Dedifferentiated amniotic fluid mesenchymal stem cell (primary cell): ENCODE data around the gene ATF5.
"Not testable (repeated sequence)": the region's sequence is repeated elsewhere in the genome, so short reads cannot be mapped to it uniquely, and the experiment has no call there.

ENCODE experiments used
- DNase-seq: peaks from one replicate; pipeline ENCODE4 v3.0.0-alpha.2; 2016; ENCODE audit errors: extremely low spot score

Gene ATF5

DNA sequence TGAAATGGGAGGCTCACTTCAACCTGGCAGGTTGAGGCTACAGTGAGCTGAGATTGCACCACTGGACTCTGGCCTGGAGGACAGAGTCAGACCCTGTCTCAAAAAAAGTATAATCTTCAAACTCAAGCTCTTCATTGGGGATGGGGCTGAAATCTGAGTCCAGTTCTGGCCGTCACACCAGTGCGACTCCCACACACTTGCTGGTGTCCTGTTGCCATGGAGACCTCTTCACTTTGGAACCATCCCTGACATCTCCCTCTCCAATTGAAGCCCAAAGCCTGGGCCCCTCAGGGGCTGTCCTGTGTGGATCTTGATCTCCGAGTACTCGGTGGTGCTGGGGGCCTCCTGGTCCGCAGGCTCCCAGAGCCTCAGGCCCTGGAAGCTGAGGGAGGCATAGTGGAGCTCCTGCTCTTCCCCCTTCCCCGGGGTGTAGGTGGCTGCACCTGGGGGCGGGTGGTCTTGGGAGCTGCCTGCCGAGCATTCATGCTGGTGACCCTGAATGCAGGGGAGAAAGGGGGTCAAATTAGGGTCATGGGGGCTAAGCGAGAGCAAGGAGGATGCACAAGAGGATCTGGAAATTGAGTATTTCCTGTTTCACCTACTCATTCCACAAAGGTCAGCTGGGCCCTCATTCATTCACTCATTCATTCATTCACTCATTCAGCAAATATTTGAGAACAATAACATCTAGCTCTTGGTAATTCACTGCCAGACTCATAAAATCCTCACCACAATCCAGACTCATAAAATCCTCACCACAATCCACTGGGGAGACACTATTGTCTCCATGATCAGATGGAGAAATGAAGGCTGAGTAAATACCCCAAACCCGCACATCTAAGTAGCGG lies 21.0 kb downstream of the ATF5 start:
- no peak for DNase-seq

DNA sequence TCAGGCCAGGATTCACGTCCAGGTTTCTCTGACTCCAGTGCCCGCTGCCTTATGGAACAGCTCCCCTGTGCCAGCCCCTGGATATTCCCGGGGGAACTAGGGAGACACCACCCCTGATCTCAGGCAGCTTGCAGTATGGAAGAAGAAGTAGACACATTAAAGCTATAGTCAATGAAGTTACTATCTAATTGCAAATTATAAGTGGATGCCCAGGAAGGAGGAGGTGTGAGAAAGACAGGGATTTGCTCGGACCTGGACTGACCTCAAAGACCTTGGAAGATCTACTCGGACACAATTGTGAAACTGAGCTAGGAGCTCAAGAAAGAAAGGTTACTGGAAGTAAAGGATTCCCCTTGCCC lies 21.6 kb downstream of the ATF5 start:
- no peak for DNase-seq

DNA sequence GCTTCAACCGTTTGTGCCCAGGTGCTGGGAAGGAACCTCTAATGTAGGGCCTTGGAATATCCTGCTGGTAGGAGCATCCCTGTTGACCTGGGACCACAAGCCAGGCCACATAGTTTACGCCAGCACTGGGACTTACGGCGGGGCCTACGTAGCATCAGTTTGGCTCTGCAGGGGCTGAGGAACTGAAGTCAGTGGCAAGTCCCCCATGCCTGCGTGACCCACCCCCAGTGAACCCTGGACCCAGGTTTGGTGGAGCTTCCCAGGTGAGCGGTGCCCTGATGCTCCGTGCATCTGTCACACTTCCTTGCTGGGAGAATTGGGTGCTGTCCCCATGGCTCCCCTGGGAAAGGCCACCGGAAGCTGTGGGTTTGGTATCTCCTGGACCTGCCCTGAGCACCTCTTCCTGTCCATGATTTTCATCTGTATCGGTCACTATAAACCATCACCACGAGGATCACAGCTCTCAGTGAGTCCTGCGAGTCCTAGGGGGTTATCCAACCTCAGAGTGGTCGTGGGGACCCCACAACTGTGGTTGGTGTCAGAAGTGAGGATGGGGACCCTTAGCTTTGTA lies 22.0 kb downstream of the ATF5 start:
- no peak for DNase-seq

DNA sequence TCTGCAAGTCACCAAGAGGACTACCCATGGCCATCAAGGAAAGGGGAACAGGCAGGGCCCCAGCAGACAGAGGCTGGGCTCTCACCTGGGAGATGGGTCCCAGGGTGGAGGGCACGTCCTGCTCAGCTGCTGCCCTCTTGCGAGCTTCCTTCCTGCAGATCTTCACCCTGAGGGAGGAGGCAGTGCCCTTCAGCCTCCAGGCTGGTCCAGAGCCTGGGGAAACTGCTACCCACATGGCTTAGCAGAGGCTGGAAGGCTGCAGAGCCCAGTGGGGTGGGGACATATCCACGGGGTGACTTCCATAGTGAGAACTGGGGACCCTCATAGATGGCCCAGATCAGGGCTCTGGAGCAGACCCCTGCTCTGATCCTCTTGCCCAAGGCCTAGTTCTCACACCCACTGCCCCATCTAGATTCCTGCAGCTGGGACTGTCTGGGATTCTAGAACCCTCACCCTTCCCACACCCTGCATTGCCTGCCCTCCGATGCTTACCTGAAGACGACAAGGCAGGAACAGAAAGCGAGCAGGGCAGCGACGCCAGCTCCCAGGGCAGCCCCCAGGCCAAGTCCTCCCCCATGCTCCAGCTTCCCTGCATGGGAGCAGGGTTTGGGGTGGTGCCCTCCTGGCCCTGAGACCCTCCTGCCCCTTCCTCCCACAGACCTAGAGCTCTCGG lies 22.9 kb downstream of the ATF5 start:
- no peak for DNase-seq

DNA sequence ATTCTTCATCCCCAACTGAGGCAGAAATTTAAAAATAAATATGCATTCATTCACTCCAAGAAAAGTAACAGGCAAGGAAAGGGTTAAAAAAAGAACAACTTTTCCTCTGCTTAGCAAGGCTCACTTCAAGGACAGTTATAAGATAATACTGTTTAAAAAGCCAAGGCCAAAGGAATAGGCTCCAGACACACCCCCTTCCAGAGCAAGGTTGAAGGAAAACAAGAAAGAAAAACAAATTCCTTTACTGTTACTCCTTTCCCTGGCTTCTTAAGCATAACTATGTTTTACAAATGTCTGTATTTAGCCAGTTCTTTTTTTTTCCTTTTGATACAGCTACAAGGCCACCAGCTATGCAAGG lies 23.5 kb downstream of the ATF5 start:
- DNase-seq: no peak

DNA sequence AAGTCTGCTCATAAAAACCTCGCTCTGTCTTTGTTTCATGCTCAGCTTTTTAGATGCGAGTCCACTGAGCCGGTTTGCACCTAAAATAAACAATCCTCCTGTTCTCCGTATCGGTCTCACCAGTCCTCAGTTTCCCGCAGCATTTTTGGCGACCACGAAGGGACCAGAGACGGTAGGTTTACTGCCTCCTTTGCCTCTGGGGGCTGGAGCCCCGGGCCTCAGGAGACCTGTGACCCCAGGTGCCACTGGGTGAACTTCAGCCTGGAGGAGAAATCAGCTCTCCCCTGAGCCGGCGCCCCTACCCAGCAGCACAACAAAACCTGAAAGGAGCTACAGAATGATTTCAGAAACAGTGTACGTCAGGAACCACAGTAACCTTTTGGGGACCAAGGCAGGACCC lies 23.9 kb downstream of the ATF5 start:
- DNase-seq: no peak

DNA sequence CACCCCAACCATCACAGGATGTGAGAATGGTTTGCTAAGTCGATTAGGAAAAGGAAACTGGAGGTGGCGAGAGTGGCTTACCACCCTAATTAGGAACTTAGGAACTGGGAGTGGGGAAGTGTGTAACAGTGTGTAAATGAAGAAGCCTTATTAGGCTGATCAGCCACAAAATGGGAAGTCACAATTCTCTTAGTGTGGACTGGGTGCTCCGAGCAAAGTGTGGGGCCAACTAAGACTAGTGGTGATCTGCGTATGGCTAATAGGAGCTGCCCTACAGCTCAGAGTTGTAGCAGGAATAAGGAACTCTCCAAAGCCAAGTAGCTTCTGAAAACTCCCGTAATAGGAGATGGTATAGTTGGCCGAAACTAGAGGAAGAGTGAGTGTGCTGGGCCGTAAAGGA lies 24.4 kb downstream of the ATF5 start:
- no peak for DNase-seq

DNA sequence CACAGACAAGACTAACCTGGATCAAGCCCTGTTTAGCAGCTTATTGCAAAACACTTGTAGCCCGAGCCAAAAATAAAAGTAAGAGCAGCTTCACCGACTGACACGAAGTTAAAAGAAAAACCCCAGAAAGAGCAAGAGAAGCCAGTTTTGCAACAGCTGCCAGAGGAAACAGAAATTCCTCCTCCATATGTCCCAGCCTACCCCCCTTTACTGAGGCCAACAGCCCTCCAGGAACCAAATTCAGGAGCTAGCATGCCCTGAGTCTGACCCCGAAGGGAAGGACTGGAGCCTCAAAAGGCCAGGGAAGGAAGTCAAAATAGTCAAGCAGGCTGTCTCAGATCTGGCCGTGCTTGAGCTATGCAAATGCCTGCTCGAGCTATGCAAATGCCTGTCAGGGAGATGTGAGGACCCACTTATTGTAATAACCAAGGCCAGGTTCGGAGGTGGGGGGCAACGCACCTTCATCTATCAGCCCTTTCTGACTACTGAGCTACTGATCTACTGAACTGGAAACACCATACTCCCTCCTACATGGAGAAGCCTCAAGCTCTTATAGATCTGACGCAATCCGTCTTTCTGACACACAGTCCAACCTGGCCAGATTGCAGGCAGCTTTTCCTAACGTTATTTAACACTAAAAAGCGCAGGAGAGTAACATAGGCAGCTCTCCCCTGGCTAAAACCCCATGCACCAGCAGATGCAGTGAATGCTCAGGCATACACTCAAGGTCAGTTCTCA lies 25.3 kb downstream of the ATF5 start:
- no peak for DNase-seq

DNA sequence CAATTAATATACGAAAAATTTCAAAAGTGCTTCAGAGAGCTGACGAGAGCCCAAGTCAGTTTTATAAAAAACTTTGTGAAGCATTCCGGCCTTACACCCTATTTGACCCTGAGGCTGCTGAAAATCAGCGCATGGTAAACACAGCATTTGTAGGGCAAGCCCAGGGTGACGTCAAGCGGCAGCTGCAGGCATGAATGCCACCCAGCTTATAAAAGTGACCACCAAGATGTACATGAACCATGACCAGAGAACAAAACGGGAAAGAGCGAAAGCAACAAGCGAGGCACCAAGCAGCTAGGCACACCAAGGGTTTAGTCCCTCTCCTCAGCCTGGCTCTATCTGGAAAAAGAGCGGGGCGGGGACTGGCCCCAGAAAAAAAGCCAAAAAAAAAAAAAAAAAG lies 25.9 kb downstream of the ATF5 start:
- DNase-seq: no peak

DNA sequence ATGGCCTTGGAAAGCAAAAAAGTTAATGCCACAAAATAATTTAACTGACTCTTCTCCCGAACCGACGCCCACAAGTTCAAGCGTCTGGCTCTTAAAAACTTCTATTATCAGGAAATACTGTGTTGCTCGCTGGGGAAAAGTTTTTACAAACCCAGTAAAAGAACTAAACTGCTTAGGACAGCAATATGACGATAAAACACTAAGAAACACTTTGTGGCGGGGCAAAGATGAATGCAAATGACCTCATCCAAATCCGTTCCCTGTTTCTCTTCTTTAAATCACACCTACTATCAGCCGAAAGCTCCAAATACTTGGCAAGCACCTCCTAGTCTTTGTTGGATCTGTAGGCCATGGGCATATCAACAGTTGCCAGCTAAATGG lies 27.1 kb downstream of the ATF5 start:
- DNase-seq: no peak

DNA sequence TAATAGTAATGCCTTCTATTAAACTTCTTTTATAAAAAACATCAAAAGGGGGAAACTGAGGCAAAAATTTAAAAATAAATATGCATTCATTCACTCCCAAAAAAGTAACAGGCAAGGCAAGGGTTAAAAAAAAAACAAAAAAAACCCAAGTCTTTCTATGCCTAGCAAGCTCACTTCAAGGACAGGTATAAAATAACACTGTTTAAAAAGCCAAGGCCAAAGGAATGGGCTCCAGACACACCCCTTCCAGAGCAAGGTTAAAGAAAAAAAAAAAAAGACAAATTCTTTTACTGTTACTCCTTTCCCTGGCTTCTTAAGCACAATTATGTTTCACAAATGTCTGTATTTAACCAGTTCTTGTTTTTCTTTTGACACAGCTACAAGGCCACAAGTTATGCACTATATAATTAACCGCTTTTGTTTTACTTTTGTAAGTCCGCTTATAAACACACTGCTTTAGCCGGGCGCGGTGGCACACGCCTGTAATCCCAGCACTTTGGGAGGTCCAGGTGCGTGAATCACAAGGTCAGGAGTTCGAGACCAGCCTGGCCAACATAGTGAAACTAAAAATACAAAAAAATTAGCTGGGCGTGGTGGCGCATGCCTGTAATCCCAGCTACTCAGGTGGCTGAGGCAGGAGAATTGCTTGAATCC lies 28.4 kb downstream of the ATF5 start:
- no peak for DNase-seq

DNA sequence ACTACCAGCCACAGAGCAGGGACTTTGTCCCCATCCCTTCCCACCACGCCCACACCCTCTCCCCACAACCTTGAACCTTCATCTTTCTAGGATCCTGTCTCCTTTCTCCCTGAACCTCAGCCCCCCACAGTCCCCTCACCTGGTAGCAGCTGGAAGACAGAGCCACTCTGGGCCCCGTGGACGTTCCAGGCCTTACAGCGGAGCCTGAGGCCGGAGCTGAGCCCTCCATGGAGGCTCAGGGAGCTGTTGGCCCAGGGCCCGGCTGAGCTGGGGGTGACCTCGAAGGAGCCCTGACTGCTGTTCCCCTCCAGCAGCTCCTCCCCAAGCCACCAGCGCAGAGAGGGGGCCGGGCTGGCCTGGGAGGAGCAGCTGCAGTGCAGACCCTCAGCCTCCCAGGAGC lies 29.1 kb downstream of the ATF5 start:
- DNase-seq: not testable (repeated sequence)

DNA sequence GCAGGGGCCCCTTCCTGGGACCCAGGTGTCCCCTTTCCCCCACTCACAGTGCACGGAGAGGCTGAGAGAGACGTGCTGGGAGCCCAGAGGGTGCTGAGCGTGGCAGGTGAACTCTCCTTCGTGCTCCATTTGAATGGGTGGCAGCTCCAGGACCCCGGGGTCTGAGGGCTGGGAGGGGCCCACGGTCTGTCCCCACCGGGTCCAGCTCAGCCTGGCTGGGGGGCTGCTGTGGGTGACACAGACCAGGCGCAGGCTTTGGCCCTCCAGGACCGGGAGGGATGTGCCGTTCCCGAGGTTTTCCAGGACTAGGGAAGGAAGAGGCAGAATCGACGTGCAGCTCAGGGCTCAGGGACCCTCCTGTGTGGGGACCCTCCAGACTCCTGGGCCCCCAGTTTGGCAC lies 29.6 kb downstream of the ATF5 start:
- DNase-seq: not testable (repeated sequence)

DNA sequence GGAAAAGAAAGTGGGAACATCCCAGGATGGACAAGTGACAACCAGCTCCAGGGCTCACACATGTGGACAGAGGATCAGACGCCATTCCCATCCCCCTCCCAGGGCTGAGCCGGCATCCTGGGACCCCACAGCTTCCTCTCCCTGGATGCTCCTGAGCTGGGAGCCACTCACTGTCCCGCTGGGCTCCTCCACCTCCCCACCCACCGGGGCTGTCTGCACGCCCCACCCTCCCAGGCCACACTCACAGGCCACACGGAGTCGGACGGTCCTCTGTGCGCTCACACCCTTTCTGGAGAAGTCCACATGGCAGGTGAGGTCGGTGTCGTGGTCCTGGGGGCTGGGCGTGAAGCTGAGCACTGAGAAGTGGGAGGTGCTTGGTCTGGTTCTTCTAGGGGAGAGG lies 30.9 kb downstream of the ATF5 start:
- not testable (repeated sequence) for DNase-seq

DNA sequence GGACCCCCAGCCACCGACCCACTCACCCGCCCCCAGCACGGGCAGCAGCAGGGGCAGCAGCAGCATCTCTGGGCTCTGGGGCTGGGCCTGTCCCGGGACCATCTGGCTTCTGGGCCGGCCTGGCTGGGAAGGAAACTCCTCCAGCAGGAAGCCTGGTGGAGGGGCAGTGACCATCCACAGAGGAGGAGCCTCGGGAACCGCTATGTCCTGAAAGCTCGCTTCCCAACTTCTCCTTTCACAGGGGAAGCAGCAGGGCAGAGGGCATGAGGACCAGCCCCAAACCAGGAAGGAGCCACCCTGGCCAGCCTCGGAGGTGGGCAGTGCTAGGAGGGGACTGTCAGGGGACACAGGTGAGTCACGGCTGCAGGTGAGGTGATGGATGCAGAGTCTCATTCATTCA lies 32.0 kb downstream of the ATF5 start, which contains the start of gene SIGLEC11:
SIGLEC11 (minus strand) TSS at position 193 of the 400 bp plus-strand sequence; CDS start at position 102, 91 bp downstream.
- not testable (repeated sequence) for DNase-seq

DNA sequence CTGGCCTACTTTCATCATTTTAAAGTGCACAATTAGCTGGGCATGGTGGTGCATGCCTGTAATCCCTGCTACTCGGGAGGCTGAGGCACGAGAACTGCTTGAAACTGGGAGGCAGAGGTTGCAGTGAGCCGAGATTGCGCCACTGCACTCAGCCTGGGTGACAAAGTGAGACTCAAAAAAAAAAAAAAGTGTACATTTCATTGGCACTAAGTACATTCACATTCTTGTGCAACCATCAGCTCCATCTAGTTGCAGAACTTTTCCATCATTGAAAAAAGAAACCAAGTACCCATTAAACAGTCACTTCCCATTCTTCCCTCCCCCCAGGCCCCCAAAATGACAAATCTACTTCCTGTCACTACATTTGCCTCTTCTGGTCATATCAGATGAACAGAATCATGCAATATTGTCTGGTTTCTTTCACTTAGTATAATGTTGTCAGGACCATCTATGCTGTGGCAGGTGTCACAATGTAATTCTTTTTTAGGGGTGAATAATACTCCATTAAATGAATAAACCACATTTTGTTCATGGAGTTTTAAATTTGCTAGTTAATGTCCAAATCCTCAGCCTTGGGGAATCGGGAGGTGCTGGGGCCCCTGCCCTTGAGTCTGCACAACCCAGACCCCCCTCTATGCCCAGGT lies 39.4 kb downstream of the ATF5 start:
- no peak for DNase-seq

DNA sequence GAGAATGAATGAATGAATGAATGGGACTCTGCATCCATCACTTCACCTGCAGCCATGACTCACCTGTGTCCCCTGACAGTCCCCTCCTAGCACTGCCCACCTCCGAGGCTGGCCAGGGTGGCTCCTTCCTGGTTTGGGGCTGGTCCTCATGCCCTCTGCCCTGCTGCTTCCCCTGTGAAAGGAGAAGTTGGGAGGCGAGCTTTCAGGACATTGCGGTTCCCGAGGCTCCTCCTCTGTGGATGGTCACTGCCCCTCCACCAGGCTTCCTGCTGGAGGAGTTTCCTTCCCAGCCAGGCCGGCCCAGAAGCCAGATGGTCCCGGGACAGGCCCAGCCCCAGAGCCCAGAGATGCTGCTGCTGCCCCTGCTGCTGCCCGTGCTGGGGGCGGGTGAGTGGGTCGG lies 40.4 kb downstream of the ATF5 start:
- not testable (repeated sequence) for DNase-seq

DNA sequence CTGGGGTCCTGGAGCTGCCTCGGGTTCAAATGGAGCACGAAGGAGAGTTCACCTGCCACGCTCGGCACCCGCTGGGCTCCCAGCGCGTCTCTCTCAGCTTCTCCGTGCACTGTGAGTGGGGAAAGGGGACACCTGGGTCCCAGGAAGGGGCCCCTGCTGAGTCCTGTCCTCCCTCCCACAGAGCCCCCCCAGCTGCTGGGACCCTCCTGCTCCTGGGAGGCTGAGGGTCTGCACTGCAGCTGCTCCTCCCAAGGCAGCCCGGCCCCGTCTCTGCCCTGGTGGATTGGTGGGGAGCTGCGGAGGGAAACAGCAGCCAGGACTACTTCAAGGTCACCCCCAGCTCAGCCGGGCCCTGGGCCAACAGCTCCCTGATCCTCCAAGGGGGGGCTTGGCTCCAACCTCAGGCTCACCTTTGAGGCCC lies 43.0 kb downstream of the ATF5 start:
- no peak for DNase-seq

DNA sequence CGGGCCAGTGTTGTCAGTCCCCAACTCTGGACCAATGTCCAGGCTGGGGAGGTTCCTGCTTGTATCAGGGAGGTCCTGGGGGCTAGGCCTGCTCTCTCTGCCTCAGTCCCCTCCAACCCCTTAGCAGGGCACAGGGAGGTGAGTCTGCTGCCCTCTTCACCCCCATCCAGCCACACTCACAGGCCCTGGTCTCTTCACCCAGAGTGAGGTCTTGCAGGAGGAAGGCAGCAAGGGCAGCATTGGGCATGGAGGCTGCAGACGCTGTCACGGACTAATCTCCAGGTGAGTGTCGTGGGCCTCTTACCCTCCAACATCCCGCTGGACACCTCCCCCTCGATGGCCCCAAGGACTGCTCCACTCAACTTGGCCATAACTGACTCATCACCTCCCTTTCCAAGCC lies 43.8 kb downstream of the ATF5 start:
- no peak for DNase-seq

DNA sequence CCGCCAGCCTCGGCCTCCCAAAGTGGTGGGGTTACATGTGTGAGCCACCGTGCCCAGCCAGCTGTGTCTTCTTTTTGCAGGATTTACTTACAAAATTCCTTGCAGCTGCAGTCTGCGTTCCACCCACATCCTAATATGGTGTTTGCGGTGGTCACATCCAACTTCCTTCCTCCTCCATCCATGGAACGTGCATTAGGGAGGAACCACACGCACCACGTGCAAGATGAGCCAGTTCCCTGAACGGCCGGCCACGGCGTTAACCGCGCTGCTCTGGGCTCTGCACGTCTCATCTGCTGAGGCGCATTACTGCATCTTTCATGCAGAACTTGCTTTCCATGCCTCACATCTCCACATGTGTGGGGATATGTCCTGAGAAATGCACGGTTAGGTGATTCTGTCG lies 45.0 kb downstream of the ATF5 start:
- DNase-seq: no peak

DNA sequence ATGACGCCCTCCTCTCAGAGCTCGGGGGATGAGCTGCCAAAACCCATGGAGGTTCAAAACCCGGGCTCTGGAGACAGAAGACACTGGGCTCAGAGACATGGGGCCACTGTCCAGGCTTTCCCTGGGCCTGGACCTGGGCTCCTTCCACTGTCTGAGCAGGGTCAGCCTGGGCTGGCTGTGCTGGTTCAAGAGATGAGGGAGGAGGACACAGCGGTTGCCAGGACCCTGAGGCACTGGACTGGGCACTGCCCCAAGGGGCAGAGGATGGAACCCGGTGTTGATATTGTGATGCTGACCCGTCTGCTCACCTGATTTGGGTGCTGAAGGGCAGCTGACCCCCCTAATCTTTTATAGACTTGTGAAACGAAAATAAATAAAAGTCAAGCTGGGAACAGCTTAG lies 46.0 kb downstream of the ATF5 start:
- DNase-seq: no peak
